Activated CD8-positive, alpha-beta memory T cell treated with anti-CD3 and anti-CD28 coated beads, Interleukin-2, amount 50 U/mL, for 24 hours (primary cell): Measurements from ENCODE around the gene CDON.

ENCODE experiments used
- DNase-seq: peaks from one replicate; pipeline ENCODE4 v3.0.0-alpha.2; 2020; ENCODE audit errors: extremely low read depth

Gene CDON

DNA sequence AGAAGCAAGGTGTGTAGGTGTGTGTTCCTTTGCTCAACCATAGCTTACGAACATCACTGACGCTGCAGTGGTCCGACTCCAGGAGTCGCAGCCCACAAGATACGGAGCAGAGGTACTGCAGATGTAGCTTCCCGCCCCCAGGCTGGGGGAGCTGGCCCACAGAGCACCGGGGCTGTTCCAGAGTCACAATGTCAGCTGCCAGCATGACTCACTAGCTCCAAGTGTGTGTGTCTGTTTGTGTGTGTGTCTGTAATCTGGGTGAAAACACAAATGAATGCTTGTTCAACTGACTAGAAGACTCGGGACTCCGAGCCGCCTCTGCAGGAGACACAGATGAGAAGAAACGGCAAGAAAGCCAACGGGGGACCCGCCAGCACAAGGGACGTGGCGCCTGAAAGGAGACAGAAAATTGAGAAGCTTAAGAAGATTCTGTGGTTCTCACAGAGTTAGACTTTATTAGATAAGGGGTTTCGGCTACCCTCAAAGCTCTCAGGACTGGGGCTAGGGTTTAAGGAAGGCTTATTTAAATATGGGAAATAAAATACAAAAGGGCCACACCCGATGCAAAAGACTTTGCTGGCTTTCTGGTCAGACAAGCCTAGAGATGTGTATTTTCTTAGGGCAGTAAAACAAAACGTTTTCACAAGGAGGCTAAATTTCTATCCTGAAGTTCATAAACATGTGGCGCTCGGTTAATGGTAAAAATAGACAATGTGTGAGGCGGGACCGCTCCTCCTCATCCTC, 106.1 kb downstream of the CDON start:
- no peak for DNase-seq

- DNase-seq: no peak
Observed at GRCh38 chr11:125955856-125956255, 106.8 kb downstream of the CDON start.

- DNase-seq: no peak
Observed at GRCh38 chr11:125954945-125955640, 107.6 kb downstream of the CDON start.

- no peak for DNase-seq
Observed at GRCh38 chr11:125954123-125954944, 108.3 kb downstream of the CDON start.

GRCh38 chr11:125953401-125953935, 109.2 kb downstream of the CDON start:
- DNase-seq: no peak

- DNase-seq: no peak
Observed at GRCh38 chr11:125952973-125953372, 109.7 kb downstream of the CDON start.

DNA sequence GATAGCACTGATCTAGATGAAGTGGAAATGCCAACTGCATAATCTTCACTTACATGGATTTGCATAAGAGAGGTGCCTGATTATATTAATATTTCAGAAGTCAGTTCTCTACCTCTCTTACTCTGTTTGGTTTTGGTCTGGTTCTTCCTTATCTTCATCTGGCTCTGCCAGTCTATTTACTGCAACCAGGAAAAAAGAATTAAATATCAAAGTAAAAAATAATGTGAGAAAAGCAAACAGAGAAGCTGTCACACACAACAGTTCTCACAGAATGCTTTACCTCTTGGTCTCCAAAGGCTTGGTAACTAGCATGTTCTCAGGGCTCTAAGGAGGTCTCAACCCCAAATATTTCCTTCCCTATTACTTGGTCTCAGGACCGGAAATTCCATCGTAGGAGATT, 110.1 kb downstream of the CDON start:
- no peak for DNase-seq

- DNase-seq: no peak
Observed at GRCh38 chr11:125951731-125952130, 110.9 kb downstream of the CDON start.

DNA sequence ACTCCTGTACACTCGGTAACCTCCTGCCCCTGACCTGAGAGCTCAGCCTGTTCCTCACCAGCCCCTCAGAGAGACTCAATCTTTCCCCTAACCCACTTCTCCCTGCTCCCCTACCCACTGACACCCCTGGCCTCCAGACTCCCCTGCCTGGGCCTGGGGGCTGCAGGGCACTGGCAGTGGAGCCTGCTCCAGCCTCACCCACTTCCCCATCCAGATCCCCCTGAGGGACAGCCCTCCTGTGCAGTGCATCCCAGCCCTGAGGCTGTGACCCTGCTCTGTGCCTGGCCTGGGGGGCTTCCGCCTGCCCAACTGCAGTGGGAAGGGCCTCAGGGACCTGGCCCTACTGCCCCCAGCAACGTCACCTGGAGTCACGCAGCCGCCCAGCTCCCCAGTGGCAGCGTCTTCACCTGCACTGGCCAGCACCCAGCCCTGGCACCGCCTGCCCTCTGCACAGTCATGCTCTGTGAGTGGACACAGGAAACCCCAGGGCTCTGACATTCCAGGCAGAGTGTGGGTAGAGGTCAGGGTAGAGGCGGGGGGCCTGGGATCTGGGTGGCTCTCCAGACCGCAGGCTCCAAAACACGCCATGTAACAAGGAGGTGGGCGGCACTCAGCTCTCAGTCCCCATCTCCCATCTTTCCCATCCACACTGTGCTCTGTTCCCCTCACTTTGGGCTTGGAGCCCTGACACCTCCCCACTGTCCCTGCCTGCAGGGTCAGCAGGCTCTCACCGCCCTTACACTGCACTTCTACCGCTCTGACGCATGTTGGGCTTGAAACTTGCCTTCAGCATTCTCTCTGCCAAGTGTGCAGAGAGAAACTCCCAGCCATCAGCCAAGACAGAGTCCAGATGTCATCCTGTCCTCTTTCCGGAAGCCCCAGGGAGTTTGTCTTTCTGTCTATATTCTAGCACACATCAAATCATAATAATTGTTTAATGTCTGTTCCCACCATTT, 111.7 kb downstream of the CDON start:
- DNase-seq: no peak

- DNase-seq: no peak
Observed at GRCh38 chr11:125950178-125950490, 112.5 kb downstream of the CDON start.

DNA sequence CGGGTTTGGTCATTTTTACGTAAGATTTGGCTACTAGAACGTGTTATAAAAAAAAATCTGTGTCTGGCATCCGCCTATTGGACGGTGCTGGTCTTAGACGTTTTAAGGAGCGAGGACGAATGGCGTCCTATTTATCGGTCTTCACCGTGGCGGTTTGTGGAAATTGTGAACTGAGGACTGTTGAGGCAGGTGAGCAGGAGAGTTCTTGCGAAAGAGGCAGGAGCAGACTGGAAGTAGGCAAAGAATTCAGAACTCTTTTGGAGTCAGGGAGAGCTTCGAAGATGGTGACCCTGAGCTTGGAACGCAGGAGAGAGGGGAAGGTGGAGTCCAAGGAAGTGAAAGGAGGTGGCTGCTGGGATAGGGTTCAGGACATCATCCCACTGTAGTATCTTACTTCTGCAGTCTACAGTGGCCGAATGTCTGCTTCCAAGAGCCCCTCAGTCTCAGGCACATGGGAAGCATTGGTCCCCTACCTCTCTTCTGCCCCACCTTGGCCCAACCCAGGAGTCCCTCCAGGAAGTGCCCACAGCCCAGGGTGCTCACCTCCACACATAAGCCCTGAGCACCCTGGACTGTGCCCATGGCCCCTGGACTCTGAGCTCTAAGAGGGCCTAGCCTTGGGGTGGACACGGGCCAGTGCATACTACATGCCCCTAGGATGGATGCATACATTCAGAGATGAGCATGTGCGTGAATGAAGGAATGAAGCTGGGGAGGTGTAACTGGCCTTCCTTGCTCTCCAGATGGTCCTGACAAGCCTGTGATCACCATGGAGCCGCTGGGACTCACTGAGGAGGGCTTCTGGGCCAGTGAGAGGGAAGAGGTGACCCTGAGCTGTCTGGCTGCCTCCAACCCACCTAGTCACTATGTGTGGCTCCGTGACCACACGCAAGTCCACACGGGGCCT, 113.1 kb downstream of the CDON start:
- DNase-seq: no peak

- no peak for DNase-seq
Observed at GRCh38 chr11:125948278-125949051, 114.2 kb downstream of the CDON start.

DNA sequence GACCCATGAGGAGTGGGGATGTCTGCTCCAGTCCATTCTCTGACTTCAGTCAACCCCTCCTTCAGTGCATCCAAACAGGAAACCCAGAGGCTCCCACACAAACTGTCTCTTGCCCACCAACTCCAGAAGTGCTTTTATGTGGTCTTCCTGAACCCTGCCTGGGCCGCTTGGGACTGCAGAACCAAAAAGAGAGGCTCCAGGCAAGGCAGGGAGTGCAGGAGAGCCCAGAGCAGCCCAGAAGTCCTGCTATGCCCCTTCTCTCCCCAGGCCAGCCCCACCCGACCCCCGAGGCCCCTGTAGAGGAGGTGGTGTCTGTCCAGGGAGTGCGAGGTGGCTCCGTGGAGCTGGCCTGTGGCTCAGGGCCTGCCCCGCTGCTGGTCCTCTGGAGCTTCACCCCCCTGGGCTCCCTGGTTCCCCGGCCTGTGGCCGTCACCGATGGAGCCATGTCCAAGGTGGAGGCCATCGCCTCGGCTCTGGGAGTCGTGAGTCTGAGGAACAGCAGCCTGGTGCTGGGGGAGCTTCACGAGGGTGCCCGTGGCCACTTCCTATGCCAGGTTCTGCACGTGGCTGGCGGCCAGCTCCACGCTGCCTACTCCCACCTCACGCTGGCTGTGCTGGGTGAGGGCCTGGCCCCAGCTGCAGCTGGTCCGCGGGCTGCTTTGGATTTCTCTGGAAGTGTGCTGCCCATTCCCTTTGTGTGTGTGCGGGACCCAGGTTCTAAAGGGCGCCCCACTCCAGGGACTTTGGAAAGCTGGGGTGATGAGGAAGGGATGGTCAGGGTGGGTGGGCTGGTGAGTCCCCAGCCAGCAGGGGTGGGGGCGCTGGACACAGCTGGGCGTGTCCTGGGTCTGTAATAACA, 115.0 kb downstream of the CDON start:
- no peak for DNase-seq

DNA sequence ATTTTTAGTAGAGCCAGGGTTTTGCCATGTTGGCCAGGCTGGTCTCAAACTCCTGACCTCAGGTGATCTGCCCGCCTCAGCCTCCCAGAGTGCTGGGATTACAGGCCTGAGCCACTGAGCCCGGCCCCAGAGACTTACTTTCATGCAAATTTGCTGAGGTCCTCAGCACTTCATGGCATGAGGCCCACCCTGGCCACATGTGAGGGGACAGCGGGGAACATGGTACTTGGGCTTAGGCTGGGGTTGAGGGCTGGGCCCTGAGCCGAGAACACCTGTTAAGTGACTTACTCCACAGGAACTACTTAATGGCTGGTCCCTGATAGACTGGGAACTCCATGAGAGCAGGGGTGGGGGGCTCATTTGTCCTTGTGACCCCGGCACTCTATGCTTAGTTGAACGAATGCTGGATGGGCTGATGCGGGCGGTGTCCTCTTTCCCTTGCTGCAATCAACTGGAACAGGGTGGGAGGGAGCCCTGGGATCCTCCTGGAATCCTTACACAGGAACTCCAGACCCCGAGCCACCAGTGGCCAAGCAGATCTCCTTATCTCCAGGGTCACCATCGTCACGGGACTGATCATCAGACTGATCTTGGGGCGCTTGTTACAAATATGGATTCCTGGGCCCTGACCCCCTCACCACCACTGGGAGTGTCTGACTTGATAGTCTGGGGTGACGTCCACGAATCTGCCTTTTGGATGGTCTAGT, 115.8 kb downstream of the CDON start:
- no peak for DNase-seq

DNA sequence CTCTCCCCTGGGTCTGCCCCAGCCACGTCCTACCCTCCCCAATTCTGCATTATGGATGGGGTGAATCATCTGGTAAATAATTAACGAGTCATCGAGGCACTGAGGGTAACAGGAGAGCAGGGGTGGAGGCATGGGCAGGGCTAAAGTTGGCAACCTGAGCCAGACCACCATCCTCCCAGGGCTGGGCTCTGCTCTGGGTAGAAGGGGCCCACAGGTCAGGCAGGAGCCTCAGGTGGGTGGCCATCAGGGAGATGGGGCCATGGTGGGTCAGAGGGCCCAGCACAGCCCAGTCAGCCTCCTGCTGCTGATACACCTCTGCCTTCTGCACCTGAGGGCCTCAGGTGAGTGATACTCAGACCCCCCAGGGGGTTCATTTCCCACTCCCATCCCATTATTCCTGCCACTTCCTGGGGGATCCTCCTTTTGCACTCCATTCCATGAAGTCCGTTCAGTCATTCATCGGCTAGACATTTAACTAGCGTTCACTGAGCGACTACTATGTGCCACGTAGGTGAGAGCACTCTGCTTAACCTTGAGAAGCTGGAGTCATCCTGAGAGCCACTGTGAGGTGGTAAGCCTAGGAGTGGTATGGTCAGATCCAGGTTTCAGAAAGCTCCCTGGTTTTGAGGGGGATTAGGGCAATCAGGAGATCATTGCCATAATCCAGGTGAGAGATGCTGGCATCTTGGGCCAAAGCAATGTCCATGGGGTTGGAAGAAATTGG, 116.7 kb downstream of the CDON start, which contains the start of gene VSIG10L2:
Gene VSIG10L2, plus strand, starts transcription at position 248 of the 724 bp plus-strand sequence. Its CDS starts 12 bp downstream, at position 260.
- no peak for DNase-seq

DNA sequence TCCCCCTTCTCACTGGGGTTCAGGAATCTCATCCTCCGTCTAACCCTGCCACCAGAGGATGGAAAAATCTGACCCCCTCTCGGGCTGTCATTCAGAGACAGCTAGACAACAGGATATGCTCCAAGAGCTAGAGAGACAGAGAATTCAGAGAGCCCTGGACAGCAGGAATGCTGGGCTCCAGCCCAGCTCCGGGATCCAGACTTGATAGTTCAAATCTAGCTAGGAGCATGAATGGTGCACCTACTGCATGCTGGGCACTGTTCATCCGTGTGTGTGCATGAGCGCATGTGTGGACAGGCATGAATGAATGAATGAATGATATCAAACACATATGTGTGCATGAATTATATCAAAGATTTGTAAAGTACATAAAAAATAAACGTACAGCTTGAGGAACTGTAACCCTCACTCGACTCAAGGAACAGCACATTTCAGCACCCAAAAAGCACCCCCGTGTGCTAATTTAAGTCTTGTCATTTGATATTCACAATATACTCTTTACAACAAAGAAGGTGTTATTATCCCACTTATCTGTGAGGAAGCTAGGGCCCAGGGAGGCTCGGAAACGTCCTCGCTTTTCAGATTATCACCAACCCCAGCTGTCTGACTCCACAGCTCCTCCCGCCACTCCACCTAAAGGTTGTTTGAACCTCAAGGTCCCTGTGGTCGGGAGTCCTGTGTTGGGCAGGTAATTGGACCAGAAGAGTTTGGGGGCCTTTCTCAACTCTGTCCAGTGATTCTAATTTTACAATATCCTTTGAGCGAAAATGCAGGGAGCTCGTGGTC, 117.5 kb downstream of the CDON start:
- DNase-seq: no peak
